Measurements from ENCODE around the gene CHEK2. TPM values are rescaled to one million over a fixed set of nuclear protein-coding genes. Genes with fewer than 3 reads are reported as not detected.
A peak's percentile ranks its signal among the peaks of the same experiment; 100 is the strongest.
"Not testable (repeated sequence)": the region's sequence is repeated elsewhere in the genome, so short reads cannot be mapped to it uniquely, and the experiment has no call there.

CHEK2 gene
- total and polyA plus RNA-seq, 10 donors, result 8.1 to 21.2 (median 12.2) TPM

DNA sequence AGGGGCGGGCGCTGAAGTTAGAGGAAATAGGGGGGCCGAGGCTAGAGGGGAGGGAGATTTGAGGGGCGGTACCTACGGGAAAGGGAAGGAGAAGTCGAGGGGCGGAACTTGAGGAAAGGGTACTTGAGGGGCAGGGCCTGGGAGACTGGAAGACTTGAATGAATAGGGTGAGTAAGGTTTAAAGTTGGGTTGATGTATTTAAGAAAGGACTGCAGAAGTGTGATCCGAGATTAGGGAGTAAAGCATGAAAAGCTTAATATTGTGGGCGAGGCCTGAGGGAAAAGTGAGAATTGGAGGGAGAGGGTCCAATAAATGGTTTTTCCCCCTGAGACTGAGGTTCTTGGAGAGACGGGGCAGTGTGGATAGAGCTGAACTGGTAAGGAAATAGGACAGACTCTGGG lies 942 bp upstream of the CHEK2 start:
- H3K27ac ChIP-seq, result peak overlapping the region; percentile 16 to 100 (median 99)
- H3K4me1 ChIP-seq, result peaks cover 6 to 41% (median 22%) of the 10 kb centered on the region in 6 donors
- TF ChIP-seq POLR2A (IDR thresholded peaks at IDR 0.05) (no peak), POLR2AphosphoS5 (IDR thresholded peaks at IDR 0.05) (no peak)
- TF ChIP-seq, protein P1, sequence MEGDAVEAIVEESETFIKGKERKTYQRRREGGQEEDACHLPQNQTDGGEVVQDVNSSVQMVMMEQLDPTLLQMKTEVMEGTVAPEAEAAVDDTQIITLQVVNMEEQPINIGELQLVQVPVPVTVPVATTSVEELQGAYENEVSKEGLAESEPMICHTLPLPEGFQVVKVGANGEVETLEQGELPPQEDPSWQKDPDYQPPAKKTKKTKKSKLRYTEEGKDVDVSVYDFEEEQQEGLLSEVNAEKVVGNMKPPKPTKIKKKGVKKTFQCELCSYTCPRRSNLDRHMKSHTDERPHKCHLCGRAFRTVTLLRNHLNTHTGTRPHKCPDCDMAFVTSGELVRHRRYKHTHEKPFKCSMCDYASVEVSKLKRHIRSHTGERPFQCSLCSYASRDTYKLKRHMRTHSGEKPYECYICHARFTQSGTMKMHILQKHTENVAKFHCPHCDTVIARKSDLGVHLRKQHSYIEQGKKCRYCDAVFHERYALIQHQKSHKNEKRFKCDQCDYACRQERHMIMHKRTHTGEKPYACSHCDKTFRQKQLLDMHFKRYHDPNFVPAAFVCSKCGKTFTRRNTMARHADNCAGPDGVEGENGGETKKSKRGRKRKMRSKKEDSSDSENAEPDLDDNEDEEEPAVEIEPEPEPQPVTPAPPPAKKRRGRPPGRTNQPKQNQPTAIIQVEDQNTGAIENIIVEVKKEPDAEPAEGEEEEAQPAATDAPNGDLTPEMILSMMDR (IDR thresholded peaks at IDR 0.05 in 8 of 11, conservative IDR thresholded peaks at IDR 0.05 in 3 of 11), result no peak
- peak overlapping the region; percentile 61 to 97 (median 94) for H3K4me3 ChIP-seq
- peaks cover 3 to 48% (median 35%) of the 10 kb centered on the region in 6 donors for H3K36me3 ChIP-seq
- H3K27me3 ChIP-seq (replicated peaks in 1 of 7), result no peaks in the 10 kb centered on the region
- intact Hi-C loops (cut with DNase I; ENCODE audit: low total_unique reads), result no loop called here
- H3K9me3 ChIP-seq, result no peaks in the 10 kb centered on the region
- 1 to 4% (median 3%) methylated on average over 10 of the region's 10 CpGs for WGBS, 5 donors
- no peak for DNase-seq

DNA sequence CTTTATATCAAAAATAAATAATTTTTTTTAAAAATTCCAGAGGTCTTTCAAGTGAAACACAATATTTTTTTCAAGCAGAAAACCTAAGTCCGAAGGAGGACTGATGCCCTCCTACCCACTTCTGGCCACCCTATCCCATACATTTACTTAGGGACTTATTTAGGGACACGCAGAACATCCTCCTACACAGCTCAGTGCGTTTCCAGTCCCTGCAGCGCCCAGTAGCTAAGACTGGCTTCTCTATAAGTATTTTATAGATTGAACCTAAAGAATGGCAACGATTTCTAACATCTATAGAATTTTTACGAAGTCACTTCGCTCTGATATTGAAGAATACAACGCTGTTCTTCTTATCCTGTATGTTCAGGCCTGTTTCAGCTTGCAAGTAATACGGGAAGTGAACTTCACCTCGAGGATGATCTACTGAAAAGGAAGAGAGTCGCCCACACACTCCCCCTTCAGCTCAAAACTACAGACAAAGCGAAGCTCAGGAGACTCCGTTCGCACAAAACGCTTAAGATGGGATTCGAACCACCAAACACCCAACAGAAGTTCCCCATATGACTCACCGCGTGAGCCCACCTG lies 328 bp downstream of the CHEK2 start:
- Histone ChIP-seq H3K4me1 (peaks cover 6 to 41% (median 22%) of the 10 kb centered on the region in 6 donors), H3K9me3 (no peaks in the 10 kb centered on the region), H3K27ac (peak overlapping the region in 7 of 8 donors; percentile 3 to 100 (median 99)), H3K36me3 (peaks cover 3 to 38% (median 26%) of the 10 kb centered on the region in 6 donors), H3K27me3 (replicated peaks in 1 of 7) (no peaks in the 10 kb centered on the region), H3K4me3 (peak overlapping the region; percentile 61 to 97 (median 94))
- intact Hi-C loops (cut with DNase I; ENCODE audit: low total_unique reads), result no loop called here
- DNase-seq, result peak; percentile 64
- TF ChIP-seq POLR2A (IDR thresholded peaks at IDR 0.05), result peak in 1 of 3 donors; percentile 13
- TF ChIP-seq, protein P1 (IDR thresholded peaks at IDR 0.05 in 8 of 11, conservative IDR thresholded peaks at IDR 0.05 in 3 of 11), result no peak
- 8 to 12% (median 9%) methylated on average over 16 to 18 of the region's 18 CpGs for WGBS, 5 donors

DNA sequence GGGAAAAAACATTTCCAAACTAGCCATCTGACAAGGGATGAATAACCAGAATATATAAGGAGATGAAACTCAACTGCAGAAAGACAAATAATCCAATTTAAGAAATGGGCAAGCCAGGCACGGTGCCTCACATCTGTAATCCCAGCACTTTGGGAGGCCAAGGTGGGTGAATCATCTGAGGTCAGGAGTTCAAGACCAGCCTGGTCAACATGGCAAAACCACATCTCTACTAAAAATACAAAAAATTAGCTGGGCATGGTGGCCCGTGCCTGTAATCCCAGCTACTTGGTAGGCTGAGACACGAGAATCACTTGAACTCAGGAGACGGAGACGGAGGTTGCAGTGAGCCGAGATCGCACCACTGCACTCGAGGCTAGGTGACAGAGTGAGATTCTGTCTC lies 2.7 kb downstream of the CHEK2 start:
- 90 to 97% (median 93%) methylated on average over 8 of the region's 8 CpGs for WGBS, 5 donors
- DNase-seq; H3K27me3 ChIP-seq (replicated peaks in 1 of 7); H3K27ac ChIP-seq; H3K4me3 ChIP-seq; intact Hi-C loops (cut with DNase I; ENCODE audit: low total_unique reads); H3K9me3 ChIP-seq: not testable (repeated sequence)
- peaks cover 0 to 21% (median 5%) of the 10 kb centered on the region in 6 donors for H3K36me3 ChIP-seq
- H3K4me1 ChIP-seq, result peaks cover 6 to 36% (median 22%) of the 10 kb centered on the region in 6 donors

DNA sequence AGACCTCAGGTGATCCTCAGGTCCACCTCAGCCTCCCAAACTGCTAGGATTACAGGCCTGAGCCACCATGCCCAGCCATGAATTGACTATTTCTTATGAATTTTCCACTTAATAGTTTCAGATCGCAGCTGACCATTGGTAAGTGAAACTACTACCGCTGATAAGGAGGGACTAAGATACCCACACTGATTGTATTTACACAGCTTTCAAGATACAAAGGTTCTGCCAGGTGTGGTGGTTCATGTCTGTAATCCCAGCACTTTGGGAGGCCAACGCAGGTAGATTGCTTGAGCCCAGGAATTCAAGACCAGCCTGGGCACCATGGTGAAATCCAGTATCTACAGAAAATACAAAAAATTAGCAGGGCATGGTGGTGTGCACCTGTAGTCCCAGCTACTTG lies 3.9 kb downstream of the CHEK2 start:
- 94 to 100% (median 99%) methylated on average over 3 of the region's 3 CpGs for WGBS, 5 donors
- Histone ChIP-seq H3K27me3 (replicated peaks in 1 of 7) (no peaks in the 10 kb centered on the region), H3K36me3 (peaks cover 0 to 29% (median 9%) of the 10 kb centered on the region in 6 donors)

More for the DNA sequence above, 3.9 kb downstream of the CHEK2 start:
- intact Hi-C loops (cut with DNase I; ENCODE audit: low total_unique reads), result no loop called here
- no peak overlapping the region for H3K4me3 ChIP-seq
- TF ChIP-seq, protein P1 (IDR thresholded peaks at IDR 0.05 in 8 of 11, conservative IDR thresholded peaks at IDR 0.05 in 3 of 11), result no peak
- TF ChIP-seq POLR2AphosphoS5 (IDR thresholded peaks at IDR 0.05) (no peak), POLR2A (IDR thresholded peaks at IDR 0.05) (no peak)
- no peak for DNase-seq
- H3K9me3 ChIP-seq, result no peaks in the 10 kb centered on the region
- peaks cover 6 to 25% (median 11%) of the 10 kb centered on the region in 6 donors for H3K4me1 ChIP-seq
- H3K27ac ChIP-seq, result no peak overlapping the region

All from spleen (tissue), 11 donors.